ENCODE data around the gene LLPH. TPM values are rescaled to one million over a fixed set of nuclear protein-coding genes. Genes with fewer than 3 reads are reported as not detected.

Gene LLPH
- total RNA-seq, 1 donor from 2014 or later = 18.1 TPM

- intact Hi-C loops (cut with DNase I) = loop anchor here (10.0 kb wide), 1 partner anchor 255 kb away; no protein-coding TSS in a partner anchor
- ATAC-seq = no peak
These were observed 19.3 kb upstream of the LLPH start for GRCh38 chr12:66149702-66150398.

GRCh38 chr12:66144791-66145754 lies 14.5 kb upstream of the LLPH start:
- intact Hi-C loops (cut with DNase I) = loop anchor here (10.0 kb wide), 1 partner anchor 260 kb away; no protein-coding TSS in a partner anchor
- ATAC-seq = peak; percentile 84
- no peak for DNase-seq (ENCODE audit: missing footprints)

More at GRCh38 chr12:66149702-66150398, 19.3 kb upstream of the LLPH start:
- DNase-seq (ENCODE audit: missing footprints) = peak; percentile 64

- ATAC-seq (peak; percentile 59), DNase-seq (ENCODE audit: missing footprints) (no peak)
- intact Hi-C loops (cut with DNase I) = loop anchor here (10.0 kb wide), 1 partner anchor 261 kb away; no protein-coding TSS in a partner anchor
These were observed 13.3 kb upstream of the LLPH start for GRCh38 chr12:66143868-66144267.

DNA sequence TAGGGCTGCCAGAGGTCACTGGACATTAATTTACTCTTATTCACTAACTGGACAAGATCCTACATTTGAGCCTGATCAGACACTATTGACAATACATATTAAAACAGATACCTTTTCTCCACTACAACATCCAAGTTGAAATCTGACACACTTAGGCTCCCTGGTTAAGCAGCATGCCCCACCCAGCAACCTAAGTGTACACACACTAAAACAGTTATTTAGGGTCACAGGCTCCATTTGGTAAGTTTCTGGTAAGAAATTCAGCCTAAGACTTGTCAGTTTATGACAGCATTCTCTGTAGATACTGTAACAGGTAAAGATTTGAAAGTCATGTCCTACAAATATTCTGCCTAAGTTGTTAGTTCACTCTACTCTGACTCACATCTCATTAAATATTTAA lies 12.3 kb upstream of the LLPH start:
- no peak for DNase-seq (ENCODE audit: missing footprints)
- intact Hi-C loops (cut with DNase I) = loop anchor here (10.0 kb wide), 1 partner anchor 262 kb away; no protein-coding TSS in a partner anchor
- ATAC-seq = no peak

DNA sequence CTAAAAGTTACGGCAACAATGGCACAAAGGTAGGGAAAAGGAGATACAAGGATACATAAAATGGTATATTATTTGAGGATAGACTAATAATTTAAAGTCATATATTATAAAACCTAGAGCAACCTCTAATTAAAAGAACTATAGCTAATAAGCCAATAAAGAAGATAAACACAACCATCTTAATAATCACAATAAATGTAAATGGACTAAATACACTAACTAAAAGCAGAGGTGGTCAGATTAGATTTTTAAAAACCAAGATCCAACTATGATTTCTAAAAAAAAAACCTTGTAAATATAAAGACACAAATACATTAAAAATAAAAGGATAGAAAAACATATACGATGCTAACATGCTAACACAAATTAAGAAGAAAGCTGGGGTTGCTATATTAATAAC lies 10.7 kb upstream of the LLPH start:
- ATAC-seq = no peak
- DNase-seq (ENCODE audit: missing footprints) = no peak
- intact Hi-C loops (cut with DNase I) = loop anchor here (10.0 kb wide), 1 partner anchor 264 kb away; no protein-coding TSS in a partner anchor

GRCh38 chr12:66140731-66141130 lies 10.2 kb upstream of the LLPH start:
- DNase-seq (ENCODE audit: missing footprints) (no peak), ATAC-seq (no peak)
- intact Hi-C loops (cut with DNase I) = loop anchor here (10.0 kb wide), 1 partner anchor 264 kb away; no protein-coding TSS in a partner anchor

DNA sequence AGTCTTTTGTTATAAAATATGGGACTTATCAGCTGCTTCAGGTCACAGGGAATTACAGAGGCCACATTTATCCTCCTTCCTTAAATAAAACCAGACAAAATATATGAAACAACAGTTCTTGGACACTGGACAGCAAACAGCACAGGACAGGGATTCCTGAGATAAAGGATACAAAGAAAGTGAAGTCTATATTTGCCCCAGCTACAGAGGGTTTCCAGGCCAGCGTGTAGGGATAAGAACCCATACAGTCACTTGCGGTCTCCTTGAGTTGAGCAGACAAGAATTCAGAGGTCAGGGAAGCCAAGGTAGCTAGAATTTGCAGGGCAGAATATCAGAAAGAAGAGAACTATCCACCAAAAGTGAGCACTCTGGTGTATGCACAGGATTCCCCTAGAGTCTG lies 8.8 kb upstream of the LLPH start:
- DNase-seq (ENCODE audit: missing footprints) (no peak), ATAC-seq (no peak)
- intact Hi-C loops (cut with DNase I) = no loop called here

GRCh38 chr12:66137937-66138336 lies 7.4 kb upstream of the LLPH start:
- DNase-seq (ENCODE audit: missing footprints) = no peak
- no peak for ATAC-seq
- intact Hi-C loops (cut with DNase I) = no loop called here

GRCh38 chr12:66132408-66132807 lies 1.9 kb upstream of the LLPH start:
- DNase-seq (ENCODE audit: missing footprints) = no peak
- ATAC-seq = no peak
- intact Hi-C loops (cut with DNase I) = loop anchor here (5.0 kb wide), 1 partner anchor 35 kb away; the partner anchor contains the start of gene TMBIM4

DNA sequence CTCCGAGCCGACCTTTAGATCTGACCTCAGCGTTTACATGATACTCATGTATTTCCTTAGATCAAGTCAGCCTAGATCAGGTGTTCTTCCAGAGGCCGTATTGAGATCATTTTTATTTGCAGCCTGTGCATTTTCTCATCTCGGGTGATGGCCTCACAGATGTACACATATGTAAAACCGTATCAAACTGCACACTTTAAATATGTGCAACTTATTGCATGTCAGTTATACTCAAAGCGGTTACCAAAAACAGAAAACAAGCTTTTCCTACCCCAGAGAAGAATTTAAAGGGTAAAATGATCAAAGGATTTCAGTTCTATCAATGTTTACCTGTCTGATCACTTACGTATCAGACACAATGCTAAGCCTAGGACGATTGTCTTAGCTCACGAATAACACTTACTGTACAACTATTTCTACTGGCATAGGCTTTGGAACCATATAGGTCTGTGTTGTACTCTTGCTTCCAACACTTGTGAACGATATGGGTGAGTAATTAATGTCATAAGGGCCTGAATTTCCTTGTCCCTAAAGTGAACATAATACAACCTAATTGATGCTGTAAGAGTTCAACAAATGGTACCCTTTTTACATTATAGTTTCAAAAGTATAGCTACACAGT lies 628 bp upstream of the LLPH start:
- no peak for ATAC-seq
- intact Hi-C loops (cut with DNase I) = loop anchor here (5.0 kb wide), 1 partner anchor 36 kb away; the partner anchor contains the start of gene TMBIM4
- DNase-seq (ENCODE audit: missing footprints) = no peak

GRCh38 chr12:66129934-66130266 lies 650 bp downstream of the LLPH start:
- ATAC-seq = peak; percentile 2
- intact Hi-C loops (cut with DNase I) = loop anchor here (5.0 kb wide), 1 partner anchor 37 kb away; the partner anchor contains the start of gene TMBIM4
- DNase-seq (ENCODE audit: missing footprints) = no peak

DNA sequence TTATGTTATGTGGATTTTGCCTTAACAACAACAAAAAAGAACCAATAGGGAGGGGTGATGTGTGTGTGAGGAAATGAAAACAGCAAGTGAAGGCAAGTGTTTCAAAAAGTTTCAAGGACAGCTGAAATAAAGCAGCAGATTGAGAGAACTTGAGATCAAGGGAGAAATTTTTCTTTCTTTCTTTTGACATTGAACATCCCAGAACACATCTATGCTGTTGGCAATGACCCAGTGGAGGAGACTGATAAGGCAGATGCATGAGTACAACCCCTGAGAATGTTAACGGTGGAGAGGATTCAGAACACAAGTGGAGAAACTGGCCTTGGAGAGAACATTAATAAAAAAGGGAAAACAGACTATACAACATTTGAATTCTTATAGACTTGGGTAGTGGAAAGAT lies 2.9 kb downstream of the LLPH start:
- intact Hi-C loops (cut with DNase I) = no loop called here
- no peak for ATAC-seq
- DNase-seq (ENCODE audit: missing footprints) = no peak

DNA sequence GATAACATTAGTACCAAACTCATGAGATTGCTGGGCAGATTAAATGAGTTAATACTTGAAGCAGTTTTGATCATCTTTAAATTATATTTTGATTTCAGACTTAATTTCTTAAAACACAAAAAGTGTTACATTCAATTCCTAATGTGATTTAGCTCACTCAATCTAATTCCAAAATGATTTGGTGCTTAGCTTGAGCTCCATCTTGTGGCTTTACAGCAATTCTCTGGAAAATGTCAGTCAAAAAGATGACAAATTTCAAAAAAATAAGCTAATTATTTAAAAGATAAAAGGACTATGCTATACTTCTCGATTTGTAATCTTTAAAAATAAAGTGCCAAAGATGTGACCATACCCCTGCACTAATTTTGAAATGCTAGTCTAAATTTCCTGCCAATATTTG lies 10.1 kb downstream of the LLPH start:
- no peak for ATAC-seq

DNA sequence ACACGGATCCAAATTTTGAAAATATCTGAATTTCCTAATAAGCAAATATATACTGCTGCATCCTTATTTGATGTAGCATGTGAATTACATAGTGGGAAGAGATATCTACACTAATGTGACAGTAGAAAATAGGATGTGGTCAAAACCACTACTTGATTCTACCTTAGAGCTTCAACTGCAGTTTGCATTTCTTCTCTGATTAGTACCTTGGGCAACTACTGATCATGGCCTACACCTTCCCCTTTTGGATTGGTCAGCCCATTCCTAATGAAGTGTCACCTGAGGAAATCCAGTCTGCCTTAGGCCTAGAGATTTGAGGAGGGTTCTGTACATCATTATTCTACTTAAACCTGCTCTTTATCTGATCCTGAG lies 10.7 kb downstream of the LLPH start:
- intact Hi-C loops (cut with DNase I) = no loop called here
- ATAC-seq (no peak), DNase-seq (ENCODE audit: missing footprints) (no peak)

More for the DNA sequence above, 10.1 kb downstream of the LLPH start:
- no peak for DNase-seq (ENCODE audit: missing footprints)
- intact Hi-C loops (cut with DNase I) = no loop called here

DNA sequence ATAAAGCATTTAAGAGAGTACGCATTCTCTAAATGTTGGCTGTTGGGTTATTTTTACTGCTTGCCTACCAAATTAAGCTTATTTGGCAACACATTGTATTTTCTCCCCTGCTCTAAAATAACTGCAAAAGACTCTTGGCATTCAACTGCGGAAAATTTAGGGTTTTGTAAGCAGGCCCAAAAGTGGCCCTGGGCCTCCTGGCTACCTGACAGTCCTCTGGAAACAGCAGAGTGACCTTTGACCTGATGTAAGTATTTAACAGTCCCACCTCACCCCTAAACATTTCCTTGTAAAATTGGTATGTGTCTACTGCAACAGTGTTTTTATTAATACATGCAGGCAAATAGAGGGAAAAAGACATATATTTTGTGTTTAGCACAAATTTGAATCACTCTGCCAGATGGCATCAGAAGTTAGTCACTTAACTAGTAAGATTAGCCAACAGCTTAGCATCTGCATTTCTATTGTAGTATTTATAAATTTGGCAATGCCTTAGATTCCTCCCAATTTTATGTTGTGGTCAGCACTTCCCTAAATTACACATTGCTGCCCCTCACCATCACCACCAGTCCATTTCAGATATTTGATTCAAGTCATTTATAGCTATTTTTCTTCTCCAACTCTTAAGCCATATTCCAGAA lies 11.2 kb downstream of the LLPH start:
- no peak for ATAC-seq
- intact Hi-C loops (cut with DNase I) = no loop called here
- DNase-seq (ENCODE audit: missing footprints) = no peak

GRCh38 chr12:66118240-66118891 lies 12.2 kb downstream of the LLPH start:
- DNase-seq (ENCODE audit: missing footprints) (no peak), ATAC-seq (no peak)
- intact Hi-C loops (cut with DNase I) = no loop called here

- ATAC-seq (no peak), DNase-seq (ENCODE audit: missing footprints) (no peak)
- intact Hi-C loops (cut with DNase I) = no loop called here
These were observed 13.3 kb downstream of the LLPH start for GRCh38 chr12:66117242-66117641.

DNA sequence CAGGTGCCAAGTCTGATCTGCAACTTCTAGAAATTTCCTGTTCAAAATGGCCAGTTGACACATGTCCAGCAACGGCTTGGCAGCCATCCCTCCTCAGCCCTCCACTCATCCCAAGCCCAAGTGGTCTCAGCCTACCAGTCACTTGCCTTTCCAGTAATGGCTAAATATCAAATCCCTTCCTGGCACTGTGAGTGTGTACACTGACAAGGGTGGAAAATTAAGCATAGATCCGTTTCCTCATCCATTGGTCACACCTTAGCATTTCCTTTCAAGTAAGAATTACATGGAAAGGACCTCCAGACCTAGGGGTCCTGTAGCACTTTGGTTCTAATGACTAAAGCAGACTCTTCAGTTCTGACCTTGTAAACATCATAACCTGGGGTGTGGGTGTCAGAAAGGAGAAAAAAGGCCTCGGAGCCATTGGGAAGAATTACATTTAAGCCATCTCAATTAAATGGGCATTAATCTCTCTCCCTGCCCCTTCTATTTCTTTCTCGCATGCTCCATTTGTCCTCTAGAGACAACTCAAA lies 15.4 kb downstream of the LLPH start:
- no peak for ATAC-seq
- intact Hi-C loops (cut with DNase I) = no loop called here
- DNase-seq (ENCODE audit: missing footprints) = no peak
